Glomerular endothelial cell (primary cell): Measurements from ENCODE around the gene PPFIBP2. TPM values are rescaled to one million over a fixed set of nuclear protein-coding genes. Genes with fewer than 3 reads are reported as not detected.
A peak's percentile ranks its signal among the peaks of the same experiment; 100 is the strongest.

Experiments
- DNase-seq: peaks from one replicate; pipeline ENCODE4 v3.0.0-alpha.2; 2011; ENCODE audit warnings: low read depth, low spot score; ENCODE audit errors: extremely low read depth
- total RNA-seq: library from RNA; depleted of rRNA; stranded (reverse); fragments of >200 nt; gene quantifications from 2 replicates; pipeline ENCODE4 v1.2.3, GENCODE V29; 2015

The PPFIBP2 gene
- total RNA-seq, 1 donor from 2014 or later = 2.4 TPM

DNA sequence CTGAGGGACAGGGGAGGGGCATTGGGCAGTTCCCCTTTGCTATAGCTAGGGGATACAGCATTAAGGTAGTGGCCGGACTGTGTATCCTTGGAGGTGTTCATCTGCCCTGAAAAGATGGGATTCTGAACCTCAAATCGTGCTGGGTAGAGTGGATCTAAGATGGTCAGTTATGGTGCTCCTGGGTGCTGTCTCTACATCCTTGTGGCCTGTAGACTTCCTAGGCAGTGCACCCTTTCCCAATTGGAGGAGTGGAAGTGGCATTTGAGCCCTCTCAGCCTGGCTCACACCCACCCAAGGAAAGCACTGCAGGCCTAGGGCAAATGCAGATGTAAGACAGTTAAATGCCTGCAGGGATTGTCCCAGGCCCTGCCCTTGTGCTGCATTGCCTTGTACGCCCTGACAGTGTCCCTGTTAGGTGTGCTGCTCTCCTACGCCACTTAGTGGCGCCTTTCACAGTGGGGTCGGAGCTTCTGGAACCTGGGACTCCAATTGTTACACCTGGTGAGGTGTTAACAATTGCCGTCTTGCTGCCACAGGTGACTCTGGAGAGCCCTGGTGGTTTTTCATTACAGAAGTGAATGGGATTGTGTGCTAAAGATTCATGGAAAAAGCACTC, 35.0 kb downstream of the PPFIBP2 start:
- no peak for DNase-seq

DNA sequence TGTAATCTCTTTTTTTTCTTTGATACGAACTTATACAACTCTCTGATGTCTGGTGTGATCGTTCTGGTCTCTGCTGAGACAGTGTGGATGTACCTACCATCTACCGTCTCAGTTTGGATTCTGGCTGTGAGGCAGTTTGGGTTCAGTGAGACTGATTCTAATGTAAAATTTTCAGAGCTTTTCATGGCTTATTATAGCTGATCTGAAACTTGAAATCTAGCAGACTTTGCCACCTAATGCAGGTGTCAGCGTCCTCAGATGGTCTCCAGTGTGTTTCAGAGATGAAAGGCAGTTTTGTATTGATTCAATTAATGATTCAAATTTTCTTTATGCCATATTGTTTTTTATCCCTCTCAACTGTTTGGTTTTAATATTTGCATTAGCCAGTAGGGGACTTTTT, 35.9 kb downstream of the PPFIBP2 start:
- DNase-seq = no peak

DNA sequence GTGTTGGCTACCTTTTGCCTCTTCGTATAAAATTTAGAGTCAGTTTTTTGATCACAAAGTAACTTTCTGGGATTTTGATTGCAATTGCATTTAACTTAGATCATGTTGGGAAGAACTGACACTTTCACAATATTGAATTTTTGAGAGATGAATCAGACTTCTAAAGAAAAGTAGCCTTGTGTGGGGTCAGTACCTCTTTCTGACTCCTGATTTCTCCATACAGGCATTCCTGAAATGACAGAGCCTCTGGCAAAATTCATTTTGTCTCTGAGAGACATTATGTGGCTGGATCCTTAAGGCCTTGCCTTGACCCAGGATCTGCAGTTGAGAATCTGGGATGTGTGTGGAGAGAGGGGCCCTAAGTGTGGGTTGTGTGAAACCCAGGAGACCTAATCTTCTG, 37.8 kb downstream of the PPFIBP2 start:
- DNase-seq = no peak

DNA sequence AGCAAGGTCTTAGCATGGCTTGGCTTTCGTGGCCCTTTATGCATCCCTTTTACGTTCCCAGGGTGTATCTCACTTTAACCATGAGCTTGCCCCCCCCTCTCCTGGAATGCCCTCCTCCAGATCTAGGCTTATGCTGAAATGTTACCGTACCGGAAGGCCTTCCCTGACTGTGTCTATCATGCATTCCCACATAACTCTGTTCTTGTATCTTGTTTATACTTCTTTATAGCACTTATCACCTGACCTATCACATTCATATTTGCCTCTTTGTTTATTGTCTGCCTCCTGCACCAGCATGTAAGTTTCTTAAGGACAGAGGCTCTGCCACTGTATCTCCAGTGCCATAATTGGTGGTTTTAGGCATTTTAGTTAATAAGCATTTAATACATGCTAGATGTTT, 38.9 kb downstream of the PPFIBP2 start:
- DNase-seq = no peak

DNA sequence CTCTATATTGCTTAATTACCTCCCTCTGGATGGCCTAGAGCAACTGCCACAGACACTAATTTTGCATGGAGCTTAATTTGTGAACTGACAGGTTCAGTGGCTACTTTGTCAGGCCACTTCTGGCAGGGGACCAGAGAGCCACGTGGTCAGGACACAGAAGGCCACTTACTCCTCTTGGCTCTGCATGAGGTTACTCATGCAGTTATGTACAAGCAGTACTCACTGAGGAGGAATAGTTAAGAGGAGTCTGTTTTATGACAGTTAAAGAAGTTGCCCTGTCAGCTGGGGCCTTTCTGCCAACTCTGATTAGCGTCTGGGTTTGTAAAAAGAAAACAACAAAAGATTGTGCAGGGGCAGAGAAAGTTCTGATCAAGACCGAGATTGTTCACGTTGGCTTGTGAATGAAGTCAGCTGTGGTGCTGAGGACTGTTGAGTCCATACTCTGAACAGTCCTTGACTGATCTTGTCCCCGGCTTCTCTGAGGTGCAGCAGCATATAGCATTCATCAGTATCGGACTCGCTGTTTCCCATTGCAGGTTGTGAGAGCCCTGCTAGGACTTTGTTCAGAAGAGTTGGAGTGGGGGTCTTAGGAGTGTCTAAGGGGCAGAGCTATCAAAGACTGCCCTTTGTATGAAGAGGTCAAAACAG, 41.4 kb downstream of the PPFIBP2 start:
- DNase-seq = no peak

DNA sequence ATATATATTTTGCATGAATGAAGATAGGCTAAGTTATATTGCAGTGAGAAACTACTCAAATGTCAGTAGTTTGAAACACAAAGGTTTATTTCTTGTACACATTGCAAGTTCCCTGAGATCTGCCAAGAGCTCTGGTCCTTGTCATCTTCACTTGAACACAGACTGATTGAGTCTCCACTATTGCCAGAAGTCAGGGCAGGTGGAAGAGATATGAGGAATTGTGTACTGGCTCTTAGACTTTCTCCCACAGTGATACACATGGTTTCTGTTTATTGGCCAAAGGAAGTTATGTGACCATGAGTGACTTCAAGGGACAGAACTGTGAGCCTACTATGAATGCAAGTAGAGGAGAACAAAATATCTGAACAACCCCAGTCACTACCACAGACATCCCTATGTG, 44.2 kb downstream of the PPFIBP2 start:
- no peak for DNase-seq

DNA sequence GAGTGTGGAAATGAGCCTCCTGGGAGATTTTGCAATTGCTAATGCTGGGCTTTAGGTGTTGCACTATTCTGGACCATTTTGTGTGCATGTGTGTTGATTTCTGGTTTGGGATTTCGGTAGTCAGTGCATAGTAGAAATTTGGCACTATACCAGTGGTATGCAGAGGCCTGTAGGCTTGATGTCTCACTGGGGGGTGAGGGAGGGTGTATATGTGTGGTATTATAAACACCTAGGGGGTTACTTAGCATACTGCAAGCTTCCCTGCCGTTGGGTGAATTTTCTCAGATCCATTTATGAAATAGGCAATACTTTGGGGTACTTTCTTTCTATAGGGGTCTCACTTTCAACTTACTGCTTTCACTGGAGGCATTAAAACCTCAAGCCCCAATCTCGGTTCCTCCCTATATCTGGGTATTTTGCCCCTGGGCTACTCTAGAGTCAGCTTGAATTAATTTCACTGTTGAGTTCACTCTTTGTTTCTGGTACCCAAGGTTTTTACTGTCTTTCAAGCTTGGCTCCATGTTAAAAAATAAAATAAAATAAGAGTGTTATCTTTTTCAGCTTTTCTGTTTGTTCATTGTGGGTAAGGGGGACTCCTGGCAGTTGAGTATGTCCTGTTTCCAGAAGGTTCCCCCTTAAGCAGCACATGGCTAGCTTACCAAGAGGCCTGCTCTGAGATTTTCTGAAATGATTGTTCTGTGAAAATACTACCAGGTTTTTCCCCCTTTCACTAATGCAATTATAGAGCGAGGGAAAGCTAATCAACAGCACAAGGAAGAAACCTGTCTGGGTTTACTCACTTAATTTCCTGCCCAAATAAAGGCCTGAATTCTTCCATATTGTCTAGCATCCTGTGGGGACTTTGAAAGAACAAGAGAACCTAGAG, 45.8 kb downstream of the PPFIBP2 start:
- no peak for DNase-seq

DNA sequence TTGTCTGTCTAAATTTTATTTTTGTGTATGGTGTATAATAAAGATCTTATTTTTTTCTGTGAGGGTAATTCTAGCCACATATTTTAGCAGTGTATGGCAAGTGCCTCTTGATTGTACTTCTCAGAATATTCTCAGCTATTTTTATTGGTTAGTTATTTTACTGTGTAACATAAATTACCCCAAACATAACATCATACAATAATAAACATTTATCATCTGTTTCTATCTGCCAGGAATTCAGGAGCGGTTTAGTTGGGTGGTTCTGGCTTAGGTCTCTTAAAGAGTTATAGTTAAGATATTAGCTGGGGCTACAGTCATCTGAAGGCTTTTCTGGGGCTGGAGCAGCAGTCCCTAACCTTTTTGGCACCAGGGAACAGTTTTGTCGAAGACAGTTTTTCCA, 47.8 kb downstream of the PPFIBP2 start:
- DNase-seq = no peak

DNA sequence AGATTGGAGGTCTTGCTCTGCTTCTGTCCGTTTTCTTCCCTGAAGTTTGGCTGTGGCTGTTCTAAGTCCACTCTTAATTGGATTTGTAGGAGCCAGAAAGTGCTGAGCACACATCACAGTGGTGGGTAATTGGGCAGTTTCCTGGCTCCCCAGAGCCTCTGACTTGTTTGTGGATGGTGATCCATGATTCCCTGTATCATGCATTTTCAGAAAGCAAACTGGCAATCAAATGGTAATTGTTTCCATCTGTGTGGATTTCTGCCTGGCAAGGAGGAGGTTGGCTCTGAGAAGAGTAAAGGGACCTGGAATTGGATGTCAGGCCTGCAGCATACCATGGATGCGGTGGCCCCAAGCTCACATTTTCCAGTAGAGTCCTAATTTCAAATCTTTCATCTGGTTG, 49.5 kb downstream of the PPFIBP2 start:
- DNase-seq = no peak

DNA sequence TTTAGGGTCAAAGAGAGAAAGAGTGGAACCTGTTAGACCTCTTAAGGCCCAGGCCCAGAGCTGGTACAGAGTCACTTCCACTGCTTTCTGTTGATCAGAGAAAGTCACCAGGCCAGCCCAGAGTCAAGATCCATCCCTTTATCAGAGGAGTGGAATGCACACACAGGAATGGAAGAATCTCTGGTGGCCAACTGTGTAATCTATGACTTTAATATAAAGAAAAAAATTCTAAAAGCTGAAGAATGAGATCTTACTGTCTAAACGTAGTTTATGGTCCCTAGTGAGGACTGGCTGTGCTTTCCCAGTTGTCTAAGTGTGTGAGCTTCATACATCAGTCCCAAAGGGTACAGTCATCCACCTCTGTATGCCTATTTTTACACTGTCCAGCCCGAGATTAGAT, 51.0 kb downstream of the PPFIBP2 start:
- no peak for DNase-seq

DNA sequence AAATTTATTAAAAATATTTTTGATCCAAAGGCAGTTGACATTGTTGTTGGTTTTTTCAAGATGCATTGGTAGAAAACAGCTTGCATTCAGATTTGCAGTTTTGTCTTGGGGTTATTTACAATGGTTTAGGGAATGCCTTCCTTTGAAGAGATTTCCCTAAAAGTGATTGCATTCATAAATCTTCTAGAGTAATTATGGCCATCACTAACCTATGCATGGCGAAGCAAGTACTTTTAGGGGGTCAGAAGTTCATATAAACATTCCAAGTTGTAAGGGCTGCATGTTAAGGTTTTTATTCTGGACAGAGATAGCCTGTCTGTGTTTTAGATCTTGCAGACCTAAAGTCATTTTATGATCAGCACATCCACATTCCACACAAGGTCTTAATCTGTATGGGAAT, 53.5 kb downstream of the PPFIBP2 start:
- no peak for DNase-seq

DNA sequence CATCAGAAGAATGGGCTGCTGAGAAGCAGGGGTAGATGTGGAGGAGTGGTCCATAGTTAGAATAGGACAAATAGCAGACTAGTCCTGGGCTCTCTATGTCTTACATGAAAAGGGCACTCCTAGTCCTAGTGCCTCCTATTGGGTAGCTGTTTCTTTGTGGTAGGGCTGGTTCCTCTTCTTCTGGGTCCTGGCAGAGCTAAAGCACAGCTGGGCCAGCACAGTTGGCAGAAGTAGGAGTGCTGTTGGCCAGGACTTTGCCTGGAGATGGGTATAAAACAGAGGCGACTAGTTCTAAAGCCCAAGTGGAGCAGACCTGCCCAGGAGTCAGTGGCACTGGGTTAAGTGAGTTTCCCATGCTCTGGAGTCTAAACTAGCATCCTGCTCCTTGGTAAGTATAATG, 55.2 kb downstream of the PPFIBP2 start:
- DNase-seq = no peak

DNA sequence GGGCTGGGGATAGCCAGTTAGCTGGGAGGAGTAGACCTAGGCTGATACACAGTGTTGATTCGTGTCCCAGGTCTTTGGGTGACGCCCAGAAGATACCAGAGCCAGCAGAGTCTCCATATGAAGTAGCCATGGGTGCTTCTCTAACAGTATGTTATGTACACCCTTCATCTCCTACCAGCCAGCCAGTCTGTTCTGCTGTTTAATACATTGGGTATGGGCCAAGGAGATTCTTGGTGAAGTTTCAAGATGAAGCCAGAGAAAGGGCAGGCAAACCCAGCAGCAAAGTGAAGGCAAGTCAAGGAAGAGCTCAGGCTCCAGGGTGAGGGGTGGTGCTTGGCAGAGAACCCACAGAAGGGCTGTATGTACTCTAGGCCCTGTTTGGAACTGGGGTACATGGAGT, 56.4 kb downstream of the PPFIBP2 start:
- DNase-seq = no peak

DNA sequence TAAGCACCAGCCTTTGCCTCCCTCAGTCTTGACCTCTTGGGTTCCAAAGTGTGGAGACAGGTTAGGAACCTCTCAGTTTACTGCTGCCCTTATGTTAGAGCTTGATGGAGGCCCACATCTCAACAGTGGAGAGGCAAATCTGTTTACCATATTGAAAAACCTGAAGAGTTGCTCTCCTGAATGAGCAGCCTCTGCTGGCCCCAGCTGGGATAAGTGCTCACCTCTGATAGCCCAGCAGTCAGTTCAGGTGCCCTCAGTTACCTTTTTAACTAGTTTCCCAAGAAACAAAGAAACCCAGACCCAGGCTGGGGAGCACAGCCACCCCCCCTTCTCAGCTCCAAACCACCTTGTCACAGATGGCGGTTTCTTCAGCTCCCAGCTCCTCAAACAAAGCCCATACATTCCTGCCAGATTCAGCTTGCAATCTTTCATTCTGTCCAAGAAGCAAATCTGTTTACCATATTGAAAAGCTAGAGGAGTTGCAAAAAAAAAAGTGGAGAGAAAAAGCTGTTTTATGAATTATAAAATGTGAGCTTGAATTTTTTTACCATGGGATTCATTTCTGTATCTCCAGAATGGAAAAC, 57.2 kb downstream of the PPFIBP2 start:
- DNase-seq = no peak

DNA sequence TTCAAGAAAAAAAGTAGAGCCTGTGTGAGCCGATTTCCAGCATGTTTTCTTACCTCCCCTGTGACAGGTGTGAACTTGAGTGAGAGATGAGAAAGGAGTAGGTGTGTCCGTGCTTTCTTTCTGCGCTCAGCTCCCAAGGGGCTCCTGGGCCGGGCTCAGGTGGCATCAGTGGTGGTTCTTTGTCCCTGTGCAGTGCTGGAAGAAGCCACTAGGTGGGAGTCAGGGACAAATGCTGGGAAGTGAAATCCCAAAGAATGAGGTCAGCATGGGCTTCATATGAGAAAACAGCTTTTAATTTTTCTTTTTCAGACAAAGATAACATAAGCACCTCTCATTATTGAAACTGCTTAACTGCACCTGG, 57.8 kb downstream of the PPFIBP2 start:
- peak; percentile 36 for DNase-seq

DNA sequence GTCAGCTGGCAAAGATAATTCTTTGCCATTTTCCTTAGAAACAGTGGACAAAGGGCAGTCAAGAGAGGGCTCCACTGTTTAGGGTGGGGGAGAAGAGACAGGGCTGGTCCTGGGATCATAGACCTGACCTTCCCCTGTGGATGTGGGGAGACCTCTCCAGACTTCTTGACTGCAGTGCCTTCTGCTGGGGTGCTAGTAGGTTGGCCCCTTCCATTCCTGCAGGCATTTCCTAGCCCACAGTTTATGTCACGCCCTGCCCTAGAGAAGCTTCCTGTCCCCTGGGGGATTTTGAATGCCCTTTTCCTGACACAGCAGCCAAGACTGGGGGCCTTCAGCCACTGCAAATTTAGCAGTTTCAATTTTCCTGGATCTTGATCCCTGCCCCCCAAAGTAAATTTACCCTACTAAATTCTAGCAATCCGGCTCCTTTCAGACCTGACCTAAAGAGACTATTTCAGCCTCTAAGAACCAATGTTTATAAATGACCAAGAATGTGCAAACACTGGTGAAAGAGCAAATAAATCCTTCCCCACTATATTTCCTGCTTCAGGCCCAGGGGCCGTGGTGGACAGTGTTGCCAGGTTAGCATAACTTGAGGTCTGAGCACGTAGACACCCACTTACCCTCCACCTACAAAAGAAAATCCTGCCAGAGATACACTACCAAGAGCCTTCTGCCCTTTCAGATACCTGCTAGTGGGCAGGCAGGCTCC, 58.4 kb downstream of the PPFIBP2 start:
- DNase-seq = no peak

DNA sequence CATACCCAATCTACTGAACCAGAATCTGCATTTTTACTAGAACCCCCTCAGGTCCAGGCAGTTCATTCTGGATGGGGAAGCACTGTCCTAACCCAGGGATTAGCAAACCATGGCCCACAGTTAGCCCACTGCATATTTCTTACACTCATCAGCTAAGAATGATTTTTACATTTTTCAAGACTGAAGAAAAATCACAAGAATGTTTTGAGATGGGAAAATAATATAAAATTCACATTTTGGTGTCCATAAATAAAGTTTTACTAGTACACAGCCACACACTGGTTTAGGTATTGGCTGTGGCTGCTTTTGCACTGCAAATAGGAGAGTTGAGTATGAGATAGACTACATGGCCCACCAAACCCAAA, 59.4 kb downstream of the PPFIBP2 start:
- no peak for DNase-seq

DNA sequence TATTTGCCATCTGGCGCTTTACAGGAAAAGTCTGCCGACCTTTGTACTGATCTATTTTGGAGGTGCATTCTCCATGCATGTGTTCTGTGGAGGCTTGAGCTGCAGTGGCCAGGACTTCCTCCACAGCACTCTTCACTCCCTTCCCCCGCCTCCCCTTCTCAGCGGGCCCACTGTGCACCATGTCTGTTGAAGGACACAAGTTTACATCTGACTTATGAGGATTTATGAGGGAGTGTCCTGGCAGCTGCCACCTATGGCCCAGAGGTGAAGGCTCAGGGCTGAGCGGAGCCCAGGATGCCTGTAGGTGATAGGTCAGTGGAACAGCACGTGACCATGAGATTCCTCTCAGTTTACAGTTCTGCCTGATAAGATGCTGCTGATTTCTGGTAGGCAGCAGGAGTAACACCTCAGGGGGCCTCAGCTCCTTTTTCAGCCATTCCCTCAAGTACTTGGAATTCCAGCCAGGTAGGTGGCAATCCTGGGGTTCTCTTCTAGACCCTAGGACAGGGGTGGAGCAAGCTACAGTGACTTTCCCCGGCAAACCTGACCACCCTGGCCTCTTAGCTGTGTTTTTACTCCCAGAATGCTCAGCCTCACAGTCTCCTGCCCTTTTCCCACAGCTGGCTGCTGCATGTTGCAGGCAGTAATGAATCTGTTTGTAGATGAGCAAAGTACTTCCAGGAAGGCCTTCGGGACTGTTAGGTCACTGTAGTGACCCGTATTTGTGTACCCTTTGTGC, 59.9 kb downstream of the PPFIBP2 start:
- DNase-seq = no peak

DNA sequence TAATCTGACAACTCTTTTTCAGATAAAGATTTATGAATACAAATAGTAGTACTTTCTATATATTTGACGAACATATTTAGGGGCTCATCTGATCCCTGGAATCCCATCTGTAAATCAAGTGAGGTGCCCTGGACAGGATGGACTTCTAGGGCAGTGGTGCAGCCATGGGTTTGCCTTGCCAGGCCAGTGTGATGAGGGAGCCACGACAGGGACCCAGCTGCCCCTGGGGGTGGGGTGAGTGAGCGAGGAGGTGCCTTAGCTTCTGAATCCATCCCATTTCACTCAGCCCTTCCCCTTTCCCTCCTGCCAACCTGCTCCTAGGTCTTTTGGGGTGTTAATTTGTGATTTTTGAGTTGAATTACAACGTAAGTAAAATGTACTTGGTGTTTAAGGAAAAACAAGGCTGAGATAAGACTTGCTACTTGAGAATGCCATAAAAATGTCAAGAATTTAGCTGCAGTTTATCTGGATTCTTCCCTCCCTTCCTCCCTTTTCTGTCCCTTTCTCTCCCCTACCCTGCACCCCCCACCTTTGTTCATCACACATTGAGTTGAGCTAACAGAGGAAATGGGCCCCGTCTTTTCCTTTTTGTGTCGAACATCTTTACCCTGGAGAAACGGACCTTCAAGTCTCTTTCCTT, 60.8 kb downstream of the PPFIBP2 start:
- no peak for DNase-seq
